Caco-2 (cell line): ENCODE measurements around the gene ZNF91. TPM values are rescaled to one million over a fixed set of nuclear protein-coding genes. Genes with fewer than 3 reads are reported as not detected.

Experiments
- BruUV-seq: library from RNA; stranded (reverse); fragments of 400-500 nt; replicated peaks from 2 replicates; lab custom pipeline; 2021; lab: Mats Ljungman, UMichigan
- CTCF ChIA-PET: fragments of 300-600 bp; sonication (Branson Sonifier 250); formaldehyde crosslinking; loops from one replicate; lab custom pipeline; 2022; ENCODE audit warnings: antibody characterized with exemption; lab: Charles Lee
- POLR2A ChIA-PET: fragments of 300-600 bp; sonication (Branson Sonifier 250); formaldehyde crosslinking; loops from one replicate; lab custom pipeline; 2022; ENCODE audit warnings: antibody characterized with exemption; lab: Charles Lee
- DNase-seq, 2 experiments: peaks; one replicate each; pipeline versions ENCODE4 v3.0.0 to v3.0.0-alpha.2; 2020 to 2022
- H3K27me3 ChIP-seq: replicated peaks from 2 replicates; pipeline ENCODE4 v1.6.0; 2011; ENCODE audit warnings: low read length; ENCODE audit not compliant: control insufficient read depth, insufficient read depth
- H3K36me3 ChIP-seq: 2 replicates; pipeline ENCODE4 v1.5.1; 2011; ENCODE audit warnings: low read length; ENCODE audit not compliant: control insufficient read depth, insufficient read depth
- H3K4me1 ChIP-seq: fragments of 250-450 bp; sonication (Bioruptor Pico); 2 replicates; pipeline ENCODE4 v1.5.1; 2020; ENCODE audit warnings: mild to moderate bottlenecking
- H3K4me3 ChIP-seq: 2 replicates; pipeline ENCODE4 v1.5.1; 2011; ENCODE audit warnings: low read depth, mild to moderate bottlenecking, control low read depth, low read length
- H3K9me3 ChIP-seq: fragments of 250-450 bp; sonication (Bioruptor Pico); 2 replicates; pipeline ENCODE4 v1.5.1; 2020; ENCODE audit warnings: mild to moderate bottlenecking, moderate library complexity
- H3K27ac Mint-ChIP-seq: one replicate; pipeline ENCODE4 v1.8.0; 2022; ENCODE audit warnings: mixed read lengths; ENCODE audit not compliant: unreplicated experiment
- H3K27me3 Mint-ChIP-seq: one replicate; pipeline ENCODE4 v1.8.0; 2022; ENCODE audit warnings: mixed read lengths; ENCODE audit not compliant: insufficient read depth, unreplicated experiment
- H3K36me3 Mint-ChIP-seq: one replicate; pipeline ENCODE4 v1.8.0; 2022; ENCODE audit warnings: mild to moderate bottlenecking, mixed read lengths; ENCODE audit not compliant: insufficient read depth, unreplicated experiment
- H3K4me1 Mint-ChIP-seq: one replicate; pipeline ENCODE4 v1.8.0; 2022; ENCODE audit warnings: low read depth, mixed read lengths; ENCODE audit not compliant: unreplicated experiment
- H3K4me3 Mint-ChIP-seq: one replicate; pipeline ENCODE4 v1.8.0; 2022; ENCODE audit warnings: mild to moderate bottlenecking, moderate library complexity, mixed read lengths; ENCODE audit not compliant: unreplicated experiment
- H3K9me3 Mint-ChIP-seq: one replicate; pipeline ENCODE4 v1.8.0; 2022; ENCODE audit warnings: mixed read lengths; ENCODE audit not compliant: unreplicated experiment
- intact Hi-C: fragments of 100-400 bp; cut with micrococcal nuclease; formaldehyde crosslinking; loops from one replicate; pipeline ENCODE4 v1.10.0; 2022; ENCODE audit not compliant: unreplicated experiment
- total RNA-seq: library from RNA; stranded (reverse); gene quantifications from 2 replicates; pipeline ENCODE4 v1.2.3, GENCODE V29; 2022
- TF ChIP-seq, protein P1 (sequence below), 2 experiments: fragments of 200-600 bp in 1 of 2; IDR thresholded peaks; 1 replicate in 1 of 2; 2 replicates in 1 of 2; pipeline versions ENCODE4 v1.5.1 to v1.8.0; 2011 to 2022; ENCODE audit warnings: antibody characterized with exemption in 1 of 2, control low read depth in 1 of 2, inconsistent platforms in 1 of 2, low read depth in 1 of 2, low read length in 1 of 2, mild to moderate bottlenecking in 1 of 2, moderate library complexity in 1 of 2; ENCODE audit not compliant: insufficient read depth in 1 of 2, severe bottlenecking in 1 of 2, unreplicated experiment in 1 of 2

The ZNF91 gene
- total RNA-seq, 1 experiment from 2014 or later, result 23.7 TPM

DNA sequence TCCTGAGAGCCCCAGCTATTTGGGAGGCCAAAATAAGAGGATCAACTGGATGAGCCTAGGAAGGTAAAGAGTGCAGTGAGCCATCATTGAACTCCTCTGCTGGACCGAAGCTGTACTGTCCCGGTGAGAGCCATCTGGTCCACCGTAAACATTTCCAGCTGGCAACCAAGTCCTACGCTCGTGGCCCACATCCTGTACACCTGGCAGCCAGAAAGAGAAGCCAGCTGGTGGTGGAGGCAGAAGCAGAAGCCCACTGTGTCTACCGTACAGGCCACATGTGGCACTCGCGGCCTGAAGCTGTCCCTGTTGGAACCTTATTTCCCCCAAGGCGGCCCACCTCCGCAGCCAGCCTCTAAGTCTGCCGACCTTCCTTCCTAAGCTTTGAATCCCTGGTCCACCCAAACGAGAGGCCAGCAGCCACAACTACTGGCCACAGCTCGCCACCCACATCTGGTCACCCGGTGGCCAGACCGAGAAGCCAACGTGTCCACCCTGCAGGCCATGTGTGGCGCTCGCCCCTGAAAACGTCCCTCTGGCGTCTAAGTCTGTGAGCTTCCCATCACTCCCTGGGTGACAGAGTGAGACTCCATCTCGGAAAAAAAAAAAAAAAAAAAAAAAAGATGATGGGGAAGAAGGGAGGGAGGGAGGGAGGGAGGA is 14.2 kb upstream of the ZNF91 start:
- H3K4me3 ChIP-seq, result no peak overlapping the region
- H3K36me3 ChIP-seq, result no peaks in the 10 kb centered on the region
- H3K27me3 ChIP-seq, result no peaks in the 10 kb centered on the region
- DNase-seq, result no peak
- no peaks in the 10 kb centered on the region for H3K9me3 ChIP-seq
- Mint-ChIP-seq H3K4me1 (peaks cover 7% of the 10 kb centered on the region), H3K27me3 (no peaks in the 10 kb centered on the region), H3K4me3 (no peak overlapping the region), H3K9me3 (peaks cover 9% of the 10 kb centered on the region), H3K36me3 (no peaks in the 10 kb centered on the region), H3K27ac (peak overlapping the region; percentile 17)
- ChIA-PET CTCF (no interaction called here), POLR2A (no interaction called here)
- BruUV-seq, result no TSS peak
- intact Hi-C loops, result no loop called here
- H3K4me1 ChIP-seq, result no peaks in the 10 kb centered on the region
- TF ChIP-seq, protein P1, sequence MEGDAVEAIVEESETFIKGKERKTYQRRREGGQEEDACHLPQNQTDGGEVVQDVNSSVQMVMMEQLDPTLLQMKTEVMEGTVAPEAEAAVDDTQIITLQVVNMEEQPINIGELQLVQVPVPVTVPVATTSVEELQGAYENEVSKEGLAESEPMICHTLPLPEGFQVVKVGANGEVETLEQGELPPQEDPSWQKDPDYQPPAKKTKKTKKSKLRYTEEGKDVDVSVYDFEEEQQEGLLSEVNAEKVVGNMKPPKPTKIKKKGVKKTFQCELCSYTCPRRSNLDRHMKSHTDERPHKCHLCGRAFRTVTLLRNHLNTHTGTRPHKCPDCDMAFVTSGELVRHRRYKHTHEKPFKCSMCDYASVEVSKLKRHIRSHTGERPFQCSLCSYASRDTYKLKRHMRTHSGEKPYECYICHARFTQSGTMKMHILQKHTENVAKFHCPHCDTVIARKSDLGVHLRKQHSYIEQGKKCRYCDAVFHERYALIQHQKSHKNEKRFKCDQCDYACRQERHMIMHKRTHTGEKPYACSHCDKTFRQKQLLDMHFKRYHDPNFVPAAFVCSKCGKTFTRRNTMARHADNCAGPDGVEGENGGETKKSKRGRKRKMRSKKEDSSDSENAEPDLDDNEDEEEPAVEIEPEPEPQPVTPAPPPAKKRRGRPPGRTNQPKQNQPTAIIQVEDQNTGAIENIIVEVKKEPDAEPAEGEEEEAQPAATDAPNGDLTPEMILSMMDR (IDR thresholded peaks at IDR 0.05; ENCODE audit: insufficient read depth in 1 of 2, low read depth in 1 of 2, low read length in 1 of 2, severe bottlenecking in 1 of 2, unreplicated experiment in 1 of 2), result no peak

DNA sequence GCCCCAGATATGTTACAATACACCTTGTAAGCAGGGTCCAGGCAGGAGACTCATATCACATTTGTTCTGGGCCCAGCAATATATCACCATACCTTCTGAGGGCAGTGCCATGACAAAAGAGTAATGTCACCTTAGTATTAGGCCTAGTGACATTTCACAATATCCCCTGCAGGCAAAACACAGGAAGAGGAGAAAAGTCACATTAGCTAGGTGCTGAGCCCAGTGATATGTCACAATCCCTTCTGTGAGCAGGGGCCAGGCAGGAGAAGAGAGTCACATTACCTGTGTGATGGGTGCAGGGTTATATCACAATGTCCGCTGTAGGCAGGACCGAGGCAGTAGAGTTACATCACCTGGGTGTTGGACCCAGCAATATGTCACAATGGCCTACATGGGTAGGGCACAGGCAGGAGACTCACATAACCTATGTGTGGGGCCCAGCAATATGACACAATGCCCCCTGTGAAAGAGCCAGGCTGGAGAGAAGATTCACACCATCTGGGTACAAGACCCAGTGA is 12.4 kb upstream of the ZNF91 start:
- no peak for DNase-seq
- POLR2A ChIA-PET, result no interaction called here
- H3K9me3 ChIP-seq, result peaks cover 4% of the 10 kb centered on the region; the same call in 1 of the 2 replicates

GRCh38 chr19:23406721-23407120 is 11.4 kb upstream of the ZNF91 start:
- H3K4me1 Mint-ChIP-seq, result peaks cover 7% of the 10 kb centered on the region
- peaks cover 12% of the 10 kb centered on the region for H3K4me1 ChIP-seq
- intact Hi-C loops, result no loop called here
- BruUV-seq, result no TSS peak
- H3K36me3 ChIP-seq, result no peaks in the 10 kb centered on the region
- POLR2A ChIA-PET, result no interaction called here
- no peak for DNase-seq
- H3K36me3 Mint-ChIP-seq, result no peaks in the 10 kb centered on the region
- H3K27ac Mint-ChIP-seq, result no peak overlapping the region
- no peaks in the 10 kb centered on the region for H3K27me3 ChIP-seq
- H3K4me3 ChIP-seq, result no peak overlapping the region
- peaks cover 4% of the 10 kb centered on the region; the same call in 1 of the 2 replicates for H3K9me3 ChIP-seq
- no peak overlapping the region for H3K4me3 Mint-ChIP-seq
- peaks cover 9% of the 10 kb centered on the region for H3K9me3 Mint-ChIP-seq
- no peaks in the 10 kb centered on the region for H3K27me3 Mint-ChIP-seq
- TF ChIP-seq, protein P1 (IDR thresholded peaks at IDR 0.05; ENCODE audit: insufficient read depth in 1 of 2, low read depth in 1 of 2, low read length in 1 of 2, severe bottlenecking in 1 of 2, unreplicated experiment in 1 of 2), result no peak
- CTCF ChIA-PET, result no interaction called here

More for the DNA sequence above, 12.4 kb upstream of the ZNF91 start:
- no peak overlapping the region for H3K4me3 ChIP-seq
- CTCF ChIA-PET, result no interaction called here
- Mint-ChIP-seq H3K27ac (no peak overlapping the region), H3K27me3 (no peaks in the 10 kb centered on the region), H3K4me3 (no peak overlapping the region), H3K4me1 (peaks cover 7% of the 10 kb centered on the region), H3K36me3 (no peaks in the 10 kb centered on the region), H3K9me3 (peaks cover 9% of the 10 kb centered on the region)
- intact Hi-C loops, result no loop called here
- H3K36me3 ChIP-seq, result no peaks in the 10 kb centered on the region
- TF ChIP-seq, protein P1 (IDR thresholded peaks at IDR 0.05; ENCODE audit: insufficient read depth in 1 of 2, low read depth in 1 of 2, low read length in 1 of 2, severe bottlenecking in 1 of 2, unreplicated experiment in 1 of 2), result no peak
- no TSS peak for BruUV-seq
- peaks cover 12% of the 10 kb centered on the region for H3K4me1 ChIP-seq
- no peaks in the 10 kb centered on the region for H3K27me3 ChIP-seq
